ENCODE results near the gene MBD3L2.
"Not testable (repeated sequence)": the region's sequence is repeated elsewhere in the genome, so short reads cannot be mapped to it uniquely, and the experiment has no call there.

Gene MBD3L2

GRCh38 chr19:7041563-7041962 lies 7.6 kb upstream of the MBD3L2 start:
- not testable (repeated sequence) for H3K27ac Mint-ChIP-seq; H3K9me3 Mint-ChIP-seq; H3K4me1 Mint-ChIP-seq (ENCODE audit: low read depth)

GRCh38 chr19:7051421-7051820 lies 2.3 kb downstream of the MBD3L2 start:
- DNase-seq (ENCODE audit: low spot score); H3K9me3 Mint-ChIP-seq; H3K36me3 Mint-ChIP-seq (ENCODE audit: low read depth); H3K27me3 Mint-ChIP-seq (ENCODE audit: low read depth); H3K4me3 Mint-ChIP-seq; H3K27ac Mint-ChIP-seq; H3K4me1 Mint-ChIP-seq (ENCODE audit: low read depth): not testable (repeated sequence)

More at GRCh38 chr19:7041563-7041962, 7.6 kb upstream of the MBD3L2 start:
- H3K4me3 Mint-ChIP-seq; DNase-seq (ENCODE audit: low spot score); H3K27me3 Mint-ChIP-seq (ENCODE audit: low read depth); H3K36me3 Mint-ChIP-seq (ENCODE audit: low read depth): not testable (repeated sequence)

- not testable (repeated sequence) for H3K9me3 Mint-ChIP-seq; DNase-seq (ENCODE audit: low spot score); H3K4me1 Mint-ChIP-seq (ENCODE audit: low read depth); H3K27ac Mint-ChIP-seq; H3K36me3 Mint-ChIP-seq (ENCODE audit: low read depth); H3K27me3 Mint-ChIP-seq (ENCODE audit: low read depth); H3K4me3 Mint-ChIP-seq
Measured at GRCh38 chr19:7052896-7053295, 3.8 kb downstream of the MBD3L2 start.

- not testable (repeated sequence) for H3K4me1 Mint-ChIP-seq (ENCODE audit: low read depth); H3K36me3 Mint-ChIP-seq (ENCODE audit: low read depth); H3K27ac Mint-ChIP-seq; H3K4me3 Mint-ChIP-seq; H3K9me3 Mint-ChIP-seq; DNase-seq (ENCODE audit: low spot score); H3K27me3 Mint-ChIP-seq (ENCODE audit: low read depth)
Measured at GRCh38 chr19:7054635-7055368, 5.7 kb downstream of the MBD3L2 start.

- not testable (repeated sequence) for H3K36me3 Mint-ChIP-seq (ENCODE audit: low read depth); H3K27ac Mint-ChIP-seq; DNase-seq (ENCODE audit: low spot score)
Measured at GRCh38 chr19:7055679-7056078, 6.6 kb downstream of the MBD3L2 start.

GRCh38 chr19:7056371-7056770 lies 7.2 kb downstream of the MBD3L2 start:
- H3K27ac Mint-ChIP-seq; H3K4me3 Mint-ChIP-seq; H3K27me3 Mint-ChIP-seq (ENCODE audit: low read depth); H3K4me1 Mint-ChIP-seq (ENCODE audit: low read depth); H3K36me3 Mint-ChIP-seq (ENCODE audit: low read depth); H3K9me3 Mint-ChIP-seq; DNase-seq (ENCODE audit: low spot score): not testable (repeated sequence)

More at GRCh38 chr19:7055679-7056078, 6.6 kb downstream of the MBD3L2 start:
- H3K4me3 Mint-ChIP-seq; H3K27me3 Mint-ChIP-seq (ENCODE audit: low read depth); H3K9me3 Mint-ChIP-seq; H3K4me1 Mint-ChIP-seq (ENCODE audit: low read depth): not testable (repeated sequence)

GRCh38 chr19:7058576-7058975 lies 9.5 kb downstream of the MBD3L2 start, which contains the start of gene MBD3L3:
TSS of gene MBD3L3 (minus strand) at chr19:7058676. CDS start at chr19:7058605, 71 bp downstream.
- not testable (repeated sequence) for H3K27ac Mint-ChIP-seq; H3K9me3 Mint-ChIP-seq; H3K4me1 Mint-ChIP-seq (ENCODE audit: low read depth); H3K36me3 Mint-ChIP-seq (ENCODE audit: low read depth); H3K27me3 Mint-ChIP-seq (ENCODE audit: low read depth); H3K4me3 Mint-ChIP-seq; DNase-seq (ENCODE audit: low spot score)

GRCh38 chr19:7059977-7060376 lies 10.9 kb downstream of the MBD3L2 start:
- not testable (repeated sequence) for H3K4me3 Mint-ChIP-seq; DNase-seq (ENCODE audit: low spot score); H3K36me3 Mint-ChIP-seq (ENCODE audit: low read depth); H3K9me3 Mint-ChIP-seq; H3K4me1 Mint-ChIP-seq (ENCODE audit: low read depth); H3K27ac Mint-ChIP-seq; H3K27me3 Mint-ChIP-seq (ENCODE audit: low read depth)

- no peak overlapping the region for H3K4me3 Mint-ChIP-seq
- H3K27me3 Mint-ChIP-seq (ENCODE audit: low read depth): no peaks in the 10 kb centered on the region
- no peaks in the 10 kb centered on the region for H3K4me1 Mint-ChIP-seq (ENCODE audit: low read depth)
Measured at GRCh38 chr19:7063339-7063738, 14.2 kb downstream of the MBD3L2 start.

GRCh38 chr19:7063764-7064418 lies 14.8 kb downstream of the MBD3L2 start:
- no peak overlapping the region for H3K4me3 Mint-ChIP-seq
- H3K4me1 Mint-ChIP-seq (ENCODE audit: low read depth): peaks cover 2% of the 10 kb centered on the region

More at GRCh38 chr19:7063339-7063738, 14.2 kb downstream of the MBD3L2 start:
- Mint-ChIP-seq H3K36me3 (ENCODE audit: low read depth) (no peaks in the 10 kb centered on the region), H3K9me3 (no peaks in the 10 kb centered on the region), H3K27ac (no peak overlapping the region)
- DNase-seq (ENCODE audit: low spot score): no peak

GRCh38 chr19:7067122-7067521 lies 18.0 kb downstream of the MBD3L2 start:
- H3K27me3 Mint-ChIP-seq (ENCODE audit: low read depth); H3K9me3 Mint-ChIP-seq; H3K27ac Mint-ChIP-seq; DNase-seq (ENCODE audit: low spot score); H3K4me3 Mint-ChIP-seq; H3K4me1 Mint-ChIP-seq (ENCODE audit: low read depth): not testable (repeated sequence)
- peaks cover 23% of the 10 kb centered on the region for H3K36me3 Mint-ChIP-seq (ENCODE audit: low read depth)

More at GRCh38 chr19:7063764-7064418, 14.8 kb downstream of the MBD3L2 start:
- Mint-ChIP-seq H3K9me3 (no peaks in the 10 kb centered on the region), H3K27ac (no peak overlapping the region), H3K27me3 (ENCODE audit: low read depth) (no peaks in the 10 kb centered on the region), H3K36me3 (ENCODE audit: low read depth) (peaks cover 1% of the 10 kb centered on the region)
- DNase-seq (ENCODE audit: low spot score): no peak

GRCh38 chr19:7067716-7068115 lies 18.6 kb downstream of the MBD3L2 start:
- Mint-ChIP-seq H3K27ac (no peak overlapping the region), H3K9me3 (peaks cover 5% of the 10 kb centered on the region), H3K27me3 (ENCODE audit: low read depth) (no peaks in the 10 kb centered on the region), H3K4me1 (ENCODE audit: low read depth) (peaks cover 7% of the 10 kb centered on the region), H3K4me3 (no peak overlapping the region), H3K36me3 (ENCODE audit: low read depth) (peaks cover 29% of the 10 kb centered on the region)
- no peak for DNase-seq (ENCODE audit: low spot score)

- H3K36me3 Mint-ChIP-seq (ENCODE audit: low read depth): peaks cover 35% of the 10 kb centered on the region
- H3K4me1 Mint-ChIP-seq (ENCODE audit: low read depth): peaks cover 7% of the 10 kb centered on the region
- H3K4me3 Mint-ChIP-seq: peak overlapping the region; percentile 95
- DNase-seq (ENCODE audit: low spot score): no peak
- no peaks in the 10 kb centered on the region for H3K27me3 Mint-ChIP-seq (ENCODE audit: low read depth)
- peak overlapping the region; percentile 79 for H3K27ac Mint-ChIP-seq
- peaks cover 6% of the 10 kb centered on the region for H3K9me3 Mint-ChIP-seq
Measured at GRCh38 chr19:7068599-7068998, 19.5 kb downstream of the MBD3L2 start.

GRCh38 chr19:7069042-7069903 lies 20.2 kb downstream of the MBD3L2 start, which contains the start of gene ZNF557:
TSS of gene ZNF557 (plus strand) at chr19:7069703. CDS start at chr19:7075075, 5,372 bp downstream.
- Mint-ChIP-seq H3K36me3 (ENCODE audit: low read depth) (peaks cover 42% of the 10 kb centered on the region), H3K27ac (peak within 1 kb of the TSS; percentile 79), H3K4me1 (ENCODE audit: low read depth) (peaks cover 7% of the 10 kb centered on the region), H3K27me3 (ENCODE audit: low read depth) (no peaks in the 10 kb centered on the region), H3K9me3 (peaks cover 7% of the 10 kb centered on the region), H3K4me3 (peak within 1 kb of the TSS; percentile 95)
- peak; percentile 95 for DNase-seq (ENCODE audit: low spot score)

Measured in T-helper 2 cell treated with Interferon-gamma antibody and Interleukin-4, amounts not matched to agents 5 μg/mL and 100 μg/mL, for 36 hours (primary cell).